ENCODE results near the gene FCER2. TPM values are rescaled to one million over a fixed set of nuclear protein-coding genes. Genes with fewer than 3 reads are reported as not detected.

Gene FCER2
- total RNA-seq, 2 experiments from 2014 or later, result 3.5 to 4.1 TPM

DNA sequence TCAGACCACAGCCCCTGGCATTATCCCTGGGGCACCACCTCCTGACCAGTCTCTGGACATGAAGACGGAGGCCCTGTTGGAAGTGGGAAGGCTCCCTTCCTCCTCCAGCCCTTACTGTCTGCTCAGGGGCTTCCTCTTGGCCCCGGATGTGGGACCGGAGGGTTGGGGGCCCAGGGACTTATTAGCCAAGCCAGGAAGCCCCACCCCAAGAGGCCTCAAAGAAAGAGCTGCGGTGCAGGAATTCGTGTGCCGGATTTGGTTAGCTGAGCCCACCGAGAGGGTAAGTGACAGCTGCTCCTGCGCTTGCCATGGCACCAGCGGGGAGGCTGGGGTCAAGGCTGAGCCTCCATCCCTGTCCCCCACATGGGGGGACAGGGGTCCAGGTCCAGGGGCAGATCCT lies 33.1 kb downstream of the FCER2 start, which contains the start of gene RETN:
TSS of gene RETN (plus strand) at position 208 of the 400 bp plus-strand sequence. CDS start 278 bp downstream, outside the sequence.
- H3K36me3 Mint-ChIP-seq, result no peaks in the 10 kb centered on the region
- no peak within 1 kb of the TSS for H3K4me3 Mint-ChIP-seq

DNA sequence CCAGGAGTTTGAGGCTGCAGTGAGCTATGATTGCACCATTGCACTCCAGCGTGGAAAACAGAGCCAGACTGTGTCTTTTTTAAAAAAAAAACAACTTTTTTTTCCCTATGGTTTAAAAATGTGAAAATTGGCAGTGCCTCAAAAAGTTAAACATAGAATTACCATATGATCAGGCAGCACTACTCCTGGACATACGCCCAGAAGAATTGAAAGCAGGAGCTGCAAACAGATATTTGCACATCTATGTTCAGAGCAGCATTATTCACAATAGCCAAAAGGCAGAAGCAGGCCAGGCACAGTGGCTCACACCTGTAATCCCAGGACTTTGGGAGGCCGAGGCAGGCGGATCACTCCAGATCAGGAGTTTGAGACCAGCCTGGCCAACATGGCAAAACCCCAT lies 36.9 kb downstream of the FCER2 start:
- Mint-ChIP-seq H3K9me3 (no peaks in the 10 kb centered on the region), H3K4me1 (ENCODE audit: low read depth) (peaks cover 5% of the 10 kb centered on the region), H3K4me3 (no peak overlapping the region), H3K27me3 (peaks cover 10% of the 10 kb centered on the region), H3K27ac (no peak overlapping the region), H3K36me3 (no peaks in the 10 kb centered on the region)
- ChIA-PET POLR2A (no interaction called here), CTCF (interaction anchor here (0.7 to 0.9 kb wide), 2 partner anchors 14 to 52 kb away, joined by 3 to 4 read pairs; no protein-coding TSS in a partner anchor)
- intact Hi-C loops (cut with micrococcal nuclease), result no loop called here
- DNase-seq, result no peak

More for the DNA sequence above, 33.1 kb downstream of the FCER2 start, which contains the start of gene RETN:
- no peak within 1 kb of the TSS for H3K27ac Mint-ChIP-seq
- peaks cover 12% of the 10 kb centered on the region for H3K4me1 Mint-ChIP-seq (ENCODE audit: low read depth)
- H3K27me3 Mint-ChIP-seq, result peaks cover 22% of the 10 kb centered on the region
- ChIA-PET POLR2A (no interaction called here), CTCF (interaction anchor here (0.8 to 2.8 kb wide), 4 partner anchors 12 to 138 kb away, joined by 3 to 14 read pairs (median 6); partner anchors contain the start of gene TRAPPC5)
- no peak for DNase-seq
- intact Hi-C loops (cut with micrococcal nuclease), result no loop called here
- no peaks in the 10 kb centered on the region for H3K9me3 Mint-ChIP-seq

DNA sequence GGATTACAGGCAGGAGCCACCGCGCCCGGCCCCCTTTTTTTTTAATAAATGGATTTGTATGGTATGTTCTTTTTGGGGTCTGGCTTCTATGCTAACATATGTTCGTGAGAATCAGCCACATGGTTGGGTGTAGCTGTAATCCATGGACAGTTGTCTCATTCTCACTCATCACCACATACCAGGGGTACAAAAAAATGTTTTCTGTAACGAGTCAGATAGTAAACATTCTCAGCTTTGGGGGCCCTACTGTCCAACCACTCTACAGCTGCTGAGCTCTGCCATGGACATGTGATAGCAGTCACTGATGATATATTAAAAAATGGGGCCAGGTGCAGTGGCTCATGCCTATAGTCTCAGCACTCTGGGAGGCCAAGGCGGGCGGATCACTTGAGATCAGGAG lies 38.2 kb downstream of the FCER2 start:
- no peak overlapping the region for H3K4me3 Mint-ChIP-seq
- H3K36me3 Mint-ChIP-seq, result no peaks in the 10 kb centered on the region
- H3K27ac Mint-ChIP-seq, result no peak overlapping the region
- peaks cover 5% of the 10 kb centered on the region for H3K27me3 Mint-ChIP-seq
- no peaks in the 10 kb centered on the region for H3K9me3 Mint-ChIP-seq
- ChIA-PET CTCF (interaction anchor here (0.9 kb wide), 1 partner anchor 14 kb away, joined by 3 read pairs; no protein-coding TSS in a partner anchor), POLR2A (no interaction called here)
- intact Hi-C loops (cut with micrococcal nuclease), result no loop called here
- DNase-seq, result no peak
- no peaks in the 10 kb centered on the region for H3K4me1 Mint-ChIP-seq (ENCODE audit: low read depth)

DNA sequence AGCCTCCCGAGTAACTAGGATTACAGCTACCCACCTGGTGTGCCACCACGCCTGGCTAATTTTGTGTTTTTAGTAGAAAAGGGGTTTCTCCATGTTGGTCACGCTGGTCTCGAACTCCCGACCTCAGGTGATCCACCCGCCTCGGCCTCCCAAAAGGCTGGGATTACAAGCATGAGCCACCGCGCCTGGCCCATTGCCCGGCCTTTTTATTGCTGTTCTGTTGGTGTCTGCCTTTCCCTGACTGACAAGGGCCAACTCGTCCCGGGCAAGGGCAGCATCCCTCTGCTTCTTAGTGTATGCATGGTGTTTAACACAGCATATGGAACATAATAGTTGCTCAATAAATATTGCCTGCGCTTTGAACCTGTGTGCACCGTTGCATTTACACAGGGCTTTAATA lies 39.3 kb downstream of the FCER2 start:
- Mint-ChIP-seq H3K27me3 (peaks cover 5% of the 10 kb centered on the region), H3K36me3 (no peaks in the 10 kb centered on the region), H3K9me3 (no peaks in the 10 kb centered on the region), H3K4me3 (no peak overlapping the region), H3K27ac (no peak overlapping the region), H3K4me1 (ENCODE audit: low read depth) (peaks cover 8% of the 10 kb centered on the region)
- intact Hi-C loops (cut with micrococcal nuclease), result no loop called here
- CTCF ChIA-PET, result interaction anchor here (2.4 kb wide), 1 partner anchor 10 kb away, joined by 7 read pairs; no protein-coding TSS in a partner anchor
- POLR2A ChIA-PET, result no interaction called here
- no peak for DNase-seq

DNA sequence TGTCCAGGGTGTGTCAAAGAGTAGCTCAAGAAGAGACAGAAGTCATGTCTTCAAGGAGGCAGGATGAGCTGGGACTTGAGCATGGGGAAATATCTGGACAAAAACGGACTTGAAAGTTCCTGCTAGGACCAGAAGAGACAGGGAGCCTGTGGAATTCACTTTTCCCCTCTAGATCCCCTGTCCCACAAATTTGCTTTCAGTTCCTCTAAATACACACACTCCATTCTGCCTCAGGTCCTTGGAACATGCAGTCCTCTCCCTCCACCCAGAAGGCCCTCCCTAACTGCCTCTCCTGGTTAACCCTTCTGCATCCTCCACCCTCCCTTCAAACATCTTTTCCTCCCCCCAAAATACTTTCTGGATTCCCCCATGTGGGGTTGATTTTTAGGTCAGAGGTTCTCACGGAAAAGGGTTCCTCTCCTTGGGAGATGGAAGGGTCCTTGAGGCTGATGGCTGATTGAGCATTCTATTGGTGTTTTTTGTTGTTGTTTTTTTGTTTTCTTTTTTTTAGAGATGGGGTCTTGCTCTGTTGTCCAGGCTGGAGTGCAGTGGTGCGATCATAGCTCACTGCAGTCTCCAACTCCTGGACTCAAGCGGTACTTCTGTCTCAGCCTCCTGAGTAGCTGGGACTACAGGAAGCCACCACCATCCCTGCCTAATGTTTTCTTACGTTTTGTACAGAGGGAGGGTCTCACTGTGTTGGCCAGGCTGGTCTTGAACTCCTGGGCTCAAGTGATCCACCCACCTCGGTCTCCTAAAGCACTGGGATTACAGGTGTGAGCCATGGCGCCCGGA lies 40.0 kb downstream of the FCER2 start:
- CTCF ChIA-PET, result interaction anchor here (0.7 to 2.4 kb wide), 3 partner anchors 8 to 19 kb away, joined by 3 to 9 read pairs (median 7); partner anchors contain the start of gene TRAPPC5

DNA sequence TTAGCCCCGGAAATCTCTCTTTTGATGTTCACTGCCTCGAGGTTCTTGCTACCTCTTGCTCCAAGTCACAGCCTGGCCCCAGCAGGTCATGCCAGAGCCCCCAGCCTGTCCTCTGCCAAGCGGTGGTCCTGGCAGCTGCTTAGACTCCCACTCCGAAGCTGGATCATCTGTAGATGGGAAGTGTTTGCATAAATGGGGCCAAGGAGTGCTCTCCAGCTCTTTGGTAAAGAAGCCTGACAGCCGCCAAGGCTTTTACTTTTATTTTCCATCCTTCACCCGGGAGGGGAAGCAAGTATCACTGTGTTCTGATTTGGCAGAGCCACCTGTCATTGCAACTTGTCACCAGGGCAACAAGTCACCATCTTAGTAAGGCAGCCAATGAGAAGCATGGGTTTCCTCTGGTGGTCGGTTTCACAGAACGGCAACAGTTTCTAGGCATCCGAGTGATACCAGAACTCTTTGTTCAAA lies 43.7 kb downstream of the FCER2 start:
- ChIA-PET CTCF (interaction anchor here (0.9 to 2.5 kb wide), 4 partner anchors 9 to 142 kb away, joined by 3 to 11 read pairs (median 6); partner anchors contain the start of gene TRAPPC5), POLR2A (no interaction called here)
- Mint-ChIP-seq H3K4me1 (ENCODE audit: low read depth) (peaks cover 16% of the 10 kb centered on the region), H3K4me3 (peak overlapping the region; percentile 65), H3K27me3 (no peaks in the 10 kb centered on the region), H3K9me3 (no peaks in the 10 kb centered on the region), H3K27ac (no peak overlapping the region), H3K36me3 (no peaks in the 10 kb centered on the region)
- intact Hi-C loops (cut with micrococcal nuclease), result no loop called here
- peak; percentile 69 for DNase-seq

More for the DNA sequence above, 40.0 kb downstream of the FCER2 start:
- Mint-ChIP-seq H3K36me3 (no peaks in the 10 kb centered on the region), H3K27me3 (peaks cover 4% of the 10 kb centered on the region), H3K4me1 (ENCODE audit: low read depth) (peaks cover 15% of the 10 kb centered on the region), H3K27ac (no peak overlapping the region), H3K9me3 (no peaks in the 10 kb centered on the region), H3K4me3 (no peak overlapping the region)
- no peak for DNase-seq
- intact Hi-C loops (cut with micrococcal nuclease), result no loop called here
- POLR2A ChIA-PET, result no interaction called here

DNA sequence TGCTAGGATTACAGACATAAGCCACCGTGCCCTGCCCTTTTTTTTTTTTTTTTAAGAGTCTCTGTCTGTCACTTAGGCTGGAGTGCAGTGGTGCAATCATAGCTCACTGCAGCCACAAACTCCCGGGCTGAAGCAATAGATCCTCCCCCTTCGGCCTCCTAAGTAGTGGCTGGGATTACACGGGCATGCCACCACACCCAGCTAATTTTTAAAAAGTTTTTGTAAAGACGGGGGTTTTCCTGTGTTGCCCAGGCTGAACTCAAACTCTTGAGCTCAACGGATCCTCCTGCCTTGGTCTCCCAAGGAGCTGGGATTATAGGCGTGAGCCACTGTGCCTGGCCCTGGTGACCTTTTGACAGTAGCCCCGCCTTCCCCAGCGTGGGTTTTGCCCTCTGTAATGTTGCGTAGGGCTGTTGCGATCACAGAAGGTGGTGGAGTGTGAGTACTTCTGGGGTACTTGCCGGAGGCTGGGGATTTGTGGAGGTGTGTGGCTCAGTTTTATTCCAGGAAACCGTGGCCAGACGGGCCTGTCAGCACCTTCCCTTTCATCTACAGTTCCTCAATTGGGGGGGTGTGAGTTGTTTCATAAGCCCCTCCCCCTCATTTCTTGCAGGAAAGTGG lies 44.7 kb downstream of the FCER2 start:
- POLR2A ChIA-PET, result no interaction called here
- DNase-seq, result peak; percentile 61
- CTCF ChIA-PET, result interaction anchor here (0.5 to 2.5 kb wide), 7 partner anchors 8 to 195 kb away, joined by 3 to 11 read pairs (median 5); partner anchors contain the start of gene TRAPPC5
- H3K27me3 Mint-ChIP-seq, result no peaks in the 10 kb centered on the region
- peaks cover 22% of the 10 kb centered on the region for H3K4me1 Mint-ChIP-seq (ENCODE audit: low read depth)
- no peak overlapping the region for H3K27ac Mint-ChIP-seq
- H3K4me3 Mint-ChIP-seq, result no peak overlapping the region
- intact Hi-C loops (cut with micrococcal nuclease), result no loop called here
- H3K9me3 Mint-ChIP-seq, result no peaks in the 10 kb centered on the region
- H3K36me3 Mint-ChIP-seq, result no peaks in the 10 kb centered on the region

DNA sequence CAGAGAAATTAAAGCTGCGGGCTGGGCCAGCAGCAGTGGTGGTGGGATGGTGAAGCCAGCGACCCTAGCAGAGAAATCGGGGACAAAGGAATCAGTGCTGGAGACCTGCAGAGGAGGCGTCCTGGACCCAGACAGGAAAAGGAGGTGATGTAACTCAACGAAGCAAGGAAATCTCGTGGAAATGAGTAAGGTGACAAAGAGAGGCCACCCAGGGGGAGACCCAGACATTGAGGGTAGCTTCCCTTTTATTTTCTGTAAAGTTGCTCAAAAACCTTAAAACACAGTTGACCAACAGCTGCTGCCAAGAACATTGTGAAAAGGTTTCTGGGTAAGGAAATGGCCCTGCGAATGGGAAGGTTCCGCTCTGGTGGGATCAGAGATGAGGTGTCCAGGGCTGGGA lies 46.4 kb downstream of the FCER2 start:
- intact Hi-C loops (cut with micrococcal nuclease), result no loop called here
- Mint-ChIP-seq H3K4me3 (no peak overlapping the region), H3K27me3 (no peaks in the 10 kb centered on the region), H3K9me3 (no peaks in the 10 kb centered on the region), H3K36me3 (no peaks in the 10 kb centered on the region), H3K4me1 (ENCODE audit: low read depth) (peaks cover 25% of the 10 kb centered on the region), H3K27ac (no peak overlapping the region)
- DNase-seq, result no peak
- POLR2A ChIA-PET, result no interaction called here
- CTCF ChIA-PET, result interaction anchor here (1.5 to 2.8 kb wide), 2 partner anchors 25 to 146 kb away, joined by 4 to 13 read pairs; partner anchors contain the start of gene TRAPPC5

DNA sequence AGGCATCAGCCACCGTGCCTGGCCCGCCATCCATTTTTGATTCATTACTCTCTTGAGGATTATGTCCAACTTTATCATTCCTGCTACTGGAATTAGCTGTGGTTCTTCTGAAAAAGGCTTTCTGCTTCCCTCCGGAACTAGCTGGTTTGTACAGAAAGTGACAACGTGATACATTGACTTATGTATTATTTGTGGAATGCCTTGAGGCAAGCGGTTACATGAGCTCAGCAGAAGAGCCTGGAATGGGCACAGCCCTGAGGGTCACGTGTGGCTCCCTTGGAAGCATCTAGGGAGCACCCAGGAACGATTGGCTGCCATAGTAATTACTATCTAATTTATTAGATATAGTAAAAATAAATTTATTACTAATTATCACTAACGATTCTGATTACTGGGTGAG lies 47.5 kb downstream of the FCER2 start:
- H3K36me3 Mint-ChIP-seq, result no peaks in the 10 kb centered on the region
- H3K4me1 Mint-ChIP-seq (ENCODE audit: low read depth), result peaks cover 25% of the 10 kb centered on the region
- no peaks in the 10 kb centered on the region for H3K27me3 Mint-ChIP-seq
- ChIA-PET POLR2A (interaction anchor here (0.7 kb wide), 1 partner anchor 695 kb away, joined by 3 read pairs; no protein-coding TSS in a partner anchor), CTCF (interaction anchor here (1.5 to 4.5 kb wide), 4 partner anchors 26 to 147 kb away, joined by 4 to 46 read pairs (median 9); partner anchors contain the start of gene TRAPPC5)
- no peak overlapping the region for H3K4me3 Mint-ChIP-seq
- H3K9me3 Mint-ChIP-seq, result no peaks in the 10 kb centered on the region
- intact Hi-C loops (cut with micrococcal nuclease), result no loop called here
- no peak overlapping the region for H3K27ac Mint-ChIP-seq
- no peak for DNase-seq

DNA sequence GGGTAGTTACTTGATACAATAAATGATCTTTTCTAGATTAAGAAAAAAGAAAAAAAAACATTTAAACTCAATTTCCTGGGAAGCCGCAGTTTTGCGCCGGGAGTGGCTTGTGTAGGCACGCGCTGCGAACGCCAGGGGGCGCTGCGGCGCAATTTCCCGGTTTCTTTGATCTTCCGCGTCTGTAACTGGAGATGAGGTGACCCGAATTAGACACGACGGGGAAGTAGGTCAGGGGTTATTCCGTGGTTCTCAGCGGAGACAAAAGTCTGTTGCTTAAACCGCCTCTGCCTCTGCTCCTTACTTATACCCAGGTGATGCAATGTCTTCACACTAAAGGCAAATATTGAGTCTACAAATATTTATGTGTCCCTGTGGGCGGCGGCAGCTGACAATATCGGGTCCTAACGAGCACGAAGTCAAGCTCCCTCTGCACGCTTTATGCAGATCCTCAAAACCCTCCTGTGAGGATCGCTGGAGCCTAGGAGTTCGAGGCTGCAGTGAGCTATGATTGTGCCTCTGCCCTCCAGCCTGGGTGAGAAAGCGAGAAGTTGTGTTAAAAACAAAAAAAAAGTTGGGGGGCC lies 49.8 kb downstream of the FCER2 start:
- intact Hi-C loops (cut with micrococcal nuclease), result loop anchor here (1.0 kb wide), 2 partner anchors 27 to 147 kb away; no protein-coding TSS in a partner anchor
- peak; percentile 92 for DNase-seq
- Mint-ChIP-seq H3K4me3 (peak overlapping the region; percentile 49), H3K27me3 (no peaks in the 10 kb centered on the region), H3K27ac (peak overlapping the region; percentile 49), H3K36me3 (peaks cover 2% of the 10 kb centered on the region), H3K4me1 (ENCODE audit: low read depth) (peaks cover 12% of the 10 kb centered on the region), H3K9me3 (no peaks in the 10 kb centered on the region)
- POLR2A ChIA-PET, result no interaction called here
- CTCF ChIA-PET, result interaction anchor here (0.5 to 4.5 kb wide), 13 partner anchors 10 to 503 kb away, joined by 3 to 46 read pairs (median 5); partner anchors contain the start of genes PET100, RETN, STXBP2 and TRAPPC5

DNA sequence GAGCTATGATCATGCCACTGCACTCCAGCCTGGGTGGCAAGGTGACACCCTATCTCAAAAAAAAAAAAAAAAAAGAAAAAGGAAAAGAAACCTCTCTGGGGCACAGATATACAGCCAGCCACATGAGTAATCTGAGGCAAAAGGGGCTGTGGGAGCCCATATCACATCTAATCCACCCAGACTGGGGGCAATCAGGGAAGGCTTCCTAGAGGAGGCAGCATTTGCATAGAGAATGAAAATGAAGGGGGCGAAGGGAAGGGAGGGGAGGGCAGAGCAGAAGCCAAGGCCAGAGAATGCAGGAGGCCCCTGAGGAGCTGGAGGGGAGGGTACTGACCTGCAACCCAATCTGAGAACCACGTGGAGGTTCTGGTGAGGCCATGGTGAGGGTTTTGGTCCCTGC lies 51.8 kb downstream of the FCER2 start:
- Mint-ChIP-seq H3K36me3 (peaks cover 4% of the 10 kb centered on the region), H3K4me1 (ENCODE audit: low read depth) (peaks cover 9% of the 10 kb centered on the region), H3K4me3 (no peak overlapping the region), H3K9me3 (no peaks in the 10 kb centered on the region), H3K27ac (no peak overlapping the region), H3K27me3 (no peaks in the 10 kb centered on the region)
- intact Hi-C loops (cut with micrococcal nuclease), result no loop called here
- ChIA-PET CTCF (interaction anchor here (1.5 to 4.5 kb wide), 4 partner anchors 8 to 150 kb away, joined by 5 to 46 read pairs (median 20); partner anchors contain the start of genes RETN and TRAPPC5), POLR2A (interaction anchor here (1.3 kb wide), 1 partner anchor 13 kb away, joined by 3 read pairs; no protein-coding TSS in a partner anchor)
- DNase-seq, result no peak

Data from activated CD4-positive, alpha-beta memory T cell treated with anti-CD3 and anti-CD28 coated beads for 36 hours (primary cell).